ENCODE data around the gene MARVELD3.

MARVELD3 gene

DNA sequence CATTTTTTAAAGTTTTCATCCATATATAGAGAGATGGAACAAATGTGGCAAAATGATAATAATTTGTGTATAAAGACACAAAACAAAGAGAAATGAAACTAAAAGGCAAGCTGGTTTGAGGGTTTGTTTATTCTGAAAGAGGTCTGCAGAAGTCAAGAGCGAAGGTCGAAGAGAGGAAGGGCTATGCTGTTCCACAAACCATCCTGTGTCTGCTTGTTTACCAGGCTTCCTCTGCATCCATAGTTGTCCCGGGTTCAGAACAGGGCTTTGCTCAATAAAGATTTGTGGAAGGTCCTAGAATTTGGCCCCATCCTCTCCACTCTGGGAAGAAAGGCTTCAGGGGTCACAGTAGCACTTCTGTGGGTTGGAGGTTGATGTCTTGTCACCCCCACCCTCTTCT lies 2.4 kb upstream of the MARVELD3 start:
- no peak for DNase-seq

GRCh38 chr16:71625113-71625850 lies 702 bp upstream of the MARVELD3 start:
- no peak for DNase-seq

DNA sequence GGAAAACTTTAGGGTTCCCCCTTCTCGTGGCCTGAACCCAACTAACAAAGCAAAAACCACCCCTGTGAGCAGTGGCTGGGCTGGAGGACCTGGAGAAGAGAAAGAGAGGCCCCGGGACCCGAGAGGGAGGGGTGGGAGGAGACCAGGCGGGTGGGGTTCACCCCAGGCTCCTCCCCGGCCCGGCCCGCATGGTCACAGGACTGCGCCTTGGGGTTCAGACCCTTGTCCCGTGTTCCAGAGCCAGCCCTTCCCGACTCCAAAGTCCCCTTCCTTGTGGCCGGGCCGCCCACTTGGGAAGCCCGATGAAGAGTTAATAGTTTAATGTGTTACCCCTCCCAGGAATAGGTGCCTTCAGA lies 852 bp downstream of the MARVELD3 start:
- DNase-seq, result no peak

DNA sequence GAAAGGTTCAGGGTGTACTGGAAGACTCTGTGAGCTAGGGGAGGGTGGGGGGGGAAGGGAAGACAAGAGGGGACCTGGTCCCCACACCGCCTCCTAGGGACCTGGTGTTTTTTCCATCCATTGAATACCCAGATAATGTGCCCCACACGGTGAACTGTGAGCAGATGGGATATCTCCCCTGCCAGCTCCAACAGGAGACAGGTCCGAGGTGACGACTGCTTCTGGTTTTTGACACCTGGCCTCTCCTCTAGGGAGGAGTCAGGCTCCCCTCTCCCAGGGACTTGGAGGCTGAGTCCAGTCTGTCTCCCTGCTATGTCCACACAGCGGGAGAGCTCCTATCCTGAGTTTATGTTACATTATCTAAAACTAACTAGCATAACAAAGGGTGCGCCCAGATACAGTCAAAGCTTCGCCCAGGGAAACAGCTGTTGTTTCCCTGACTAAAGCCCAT lies 1.8 kb downstream of the MARVELD3 start:
- DNase-seq, result no peak

- no peak for DNase-seq
Measured at GRCh38 chr16:71628810-71629209, 2.8 kb downstream of the MARVELD3 start.

DNA sequence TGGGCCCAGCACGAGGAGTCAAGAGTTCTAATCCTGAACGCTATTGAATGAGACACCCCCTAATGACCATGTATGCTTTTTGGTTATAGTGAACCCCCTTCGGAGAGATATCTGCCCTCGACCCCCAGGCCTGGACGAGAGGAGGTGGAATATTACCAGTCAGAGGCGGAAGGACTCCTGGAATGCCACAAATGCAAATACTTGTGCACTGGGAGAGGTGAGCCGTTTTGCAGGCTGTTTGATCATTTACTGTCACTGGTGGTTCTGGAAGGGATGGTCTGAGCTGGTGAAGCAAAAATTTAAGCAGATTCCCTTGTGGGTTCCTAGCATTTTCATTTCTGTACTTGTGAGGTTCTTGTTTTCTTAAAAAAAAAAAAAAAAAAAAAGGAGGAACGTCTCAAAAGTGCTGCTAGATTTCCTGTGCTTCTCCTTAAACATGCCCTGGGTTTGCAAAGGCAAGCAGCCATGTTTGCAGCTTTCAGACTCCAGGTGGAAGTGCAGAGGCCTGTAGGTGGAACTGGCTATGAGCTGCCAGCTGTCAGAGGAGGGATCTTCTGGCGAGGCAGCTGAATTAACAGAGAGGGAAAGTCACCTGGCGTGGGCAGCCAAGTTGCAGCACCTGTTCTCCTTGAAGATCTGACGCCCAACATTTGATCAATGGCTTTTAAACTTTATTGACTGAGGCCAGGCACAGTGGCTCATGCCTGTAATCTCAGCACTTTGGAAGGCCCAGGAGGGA lies 3.5 kb downstream of the MARVELD3 start:
- DNase-seq, result no peak

DNA sequence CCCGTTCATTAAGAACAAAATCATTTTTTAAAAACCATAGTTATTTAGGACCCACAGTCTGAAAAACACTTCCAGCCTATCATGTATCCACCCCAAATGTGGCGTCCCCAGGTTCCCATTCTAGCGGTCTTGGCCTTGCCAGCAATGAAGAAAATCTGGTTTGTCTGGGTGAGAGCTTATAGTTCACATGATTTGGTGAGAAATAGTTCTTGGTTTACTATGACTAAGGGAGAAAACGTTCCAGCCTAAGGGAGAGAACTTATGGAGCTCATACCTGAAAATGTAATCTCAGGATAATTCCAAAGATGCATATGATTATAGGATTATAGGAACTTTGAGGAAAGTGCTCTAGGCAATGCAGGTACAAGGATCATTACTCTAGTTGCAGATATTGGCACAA lies 4.8 kb downstream of the MARVELD3 start:
- no peak for DNase-seq

GRCh38 chr16:71631776-71632175 lies 5.8 kb downstream of the MARVELD3 start:
- DNase-seq, result no peak

DNA sequence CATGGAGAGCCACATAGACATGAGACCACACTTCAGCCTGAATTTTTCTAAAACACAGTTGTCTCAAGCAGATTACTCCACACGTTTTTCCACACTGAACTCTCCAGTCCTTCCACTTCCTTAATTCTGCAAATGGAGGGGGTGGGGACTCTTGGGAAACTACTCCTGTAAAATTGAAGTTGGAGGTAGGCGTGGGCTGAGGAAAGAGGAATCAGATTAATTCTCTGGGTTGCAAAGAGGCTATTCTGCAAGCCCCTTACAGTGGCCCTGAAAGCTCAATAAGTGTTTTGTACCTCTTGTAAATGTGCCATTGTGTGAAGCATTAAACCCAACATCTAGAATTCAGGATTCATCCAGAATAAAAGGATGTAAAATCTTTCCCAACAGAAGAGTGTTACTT lies 9.6 kb downstream of the MARVELD3 start:
- DNase-seq, result no peak

DNA sequence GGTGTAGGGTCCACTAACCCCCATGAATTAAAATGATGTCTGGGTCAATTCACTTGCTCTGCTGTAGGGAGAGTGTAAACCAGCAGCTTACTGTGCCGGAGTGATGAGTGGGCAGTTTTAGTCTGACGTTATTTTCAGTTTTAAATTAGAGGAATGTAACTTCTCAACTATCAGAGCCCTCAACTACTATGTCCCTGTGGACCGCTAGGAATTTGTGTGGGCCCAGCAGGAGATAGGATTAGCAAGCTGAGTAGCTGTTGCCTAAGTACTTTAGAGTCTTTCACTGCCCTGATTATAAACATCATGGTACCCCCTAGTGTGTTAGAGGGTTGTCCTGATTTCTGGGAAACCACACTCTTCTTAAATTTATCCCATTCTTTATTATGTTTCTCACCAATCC lies 11.4 kb downstream of the MARVELD3 start:
- DNase-seq, result no peak

DNA sequence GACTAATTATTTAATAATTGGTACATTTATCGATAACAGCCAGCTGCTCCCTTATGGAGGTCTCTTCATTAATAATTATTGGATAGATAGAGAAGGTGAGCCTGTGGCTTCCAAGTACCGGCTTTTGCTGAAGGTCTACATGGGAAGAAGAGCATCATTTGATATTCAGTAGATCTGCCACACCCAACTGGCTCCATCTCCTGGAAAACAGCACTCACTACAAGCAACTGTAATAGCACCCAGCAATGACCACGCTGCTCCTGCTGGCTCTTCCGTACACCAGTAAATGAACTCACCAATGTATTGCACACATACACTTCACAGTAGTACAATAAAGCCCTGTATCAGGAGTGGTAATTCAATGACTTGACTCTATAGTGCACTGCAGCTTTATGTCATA lies 19.5 kb downstream of the MARVELD3 start:
- no peak for DNase-seq

DNA sequence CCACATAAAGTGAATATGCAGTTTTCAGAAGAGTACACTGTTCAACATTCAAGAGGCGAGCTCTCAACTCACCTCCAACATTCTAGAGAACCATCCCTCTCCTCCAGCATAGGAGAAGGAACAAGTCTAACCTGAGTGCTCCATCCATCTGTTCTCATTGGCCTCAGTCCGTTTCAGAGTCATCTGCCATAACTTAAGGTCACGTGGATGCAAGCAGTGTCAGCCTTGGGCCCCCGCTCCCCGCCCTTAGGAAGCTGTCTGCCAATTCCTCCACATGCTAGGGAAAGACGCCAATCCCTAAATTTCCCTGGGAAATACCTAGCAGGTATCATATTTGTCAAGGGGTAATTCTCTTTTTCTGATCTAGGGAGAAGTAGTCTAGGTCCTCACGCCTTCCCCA lies 21.4 kb downstream of the MARVELD3 start:
- no peak for DNase-seq

GRCh38 chr16:71648162-71648561 lies 22.2 kb downstream of the MARVELD3 start:
- DNase-seq, result no peak

GRCh38 chr16:71648921-71649320 lies 22.9 kb downstream of the MARVELD3 start:
- DNase-seq, result no peak

DNA sequence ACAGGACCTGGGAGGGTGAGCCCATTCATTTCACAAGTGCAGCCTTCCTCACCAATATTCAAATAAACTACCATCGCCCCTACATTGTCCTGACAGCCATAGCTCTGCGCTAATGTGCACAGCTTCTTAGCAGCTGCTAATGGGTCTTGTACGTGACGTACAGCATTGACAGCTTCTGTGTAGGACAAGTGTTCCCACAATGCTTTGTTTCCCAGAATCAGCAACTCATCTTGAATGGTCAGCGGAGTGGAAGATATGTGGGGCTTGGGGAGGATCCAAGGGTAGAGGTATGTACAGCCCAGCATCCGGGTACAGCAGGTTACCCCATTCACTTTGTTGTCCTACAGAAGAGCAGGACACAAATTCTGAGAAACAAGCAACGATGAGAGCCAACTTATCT lies 23.7 kb downstream of the MARVELD3 start:
- DNase-seq, result no peak

DNA sequence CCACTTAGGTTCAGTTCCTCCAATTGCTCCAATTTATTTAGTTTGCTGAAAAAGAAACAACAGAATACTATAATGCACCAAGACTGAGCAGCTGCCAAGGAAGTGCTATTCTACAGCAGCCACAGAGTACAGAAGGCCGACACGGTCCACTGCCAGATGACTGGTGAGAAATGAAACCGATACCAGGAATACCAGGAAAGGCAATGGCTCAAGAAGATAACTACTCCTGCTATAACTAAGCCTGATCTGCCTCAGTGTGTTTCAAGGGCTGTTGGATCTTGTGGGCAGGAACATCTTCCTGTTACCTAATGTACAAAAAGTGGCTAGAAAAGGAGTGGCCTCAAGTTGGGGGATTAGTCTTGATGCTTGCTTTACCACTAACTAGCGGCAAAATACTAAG lies 32.8 kb downstream of the MARVELD3 start:
- DNase-seq, result no peak

- no peak for DNase-seq
Measured at GRCh38 chr16:71659471-71659870, 33.5 kb downstream of the MARVELD3 start.

- DNase-seq, result no peak
Measured at GRCh38 chr16:71666264-71666663, 40.3 kb downstream of the MARVELD3 start.

- DNase-seq, result no peak
Measured at GRCh38 chr16:71666928-71667707, 41.1 kb downstream of the MARVELD3 start.

DNA sequence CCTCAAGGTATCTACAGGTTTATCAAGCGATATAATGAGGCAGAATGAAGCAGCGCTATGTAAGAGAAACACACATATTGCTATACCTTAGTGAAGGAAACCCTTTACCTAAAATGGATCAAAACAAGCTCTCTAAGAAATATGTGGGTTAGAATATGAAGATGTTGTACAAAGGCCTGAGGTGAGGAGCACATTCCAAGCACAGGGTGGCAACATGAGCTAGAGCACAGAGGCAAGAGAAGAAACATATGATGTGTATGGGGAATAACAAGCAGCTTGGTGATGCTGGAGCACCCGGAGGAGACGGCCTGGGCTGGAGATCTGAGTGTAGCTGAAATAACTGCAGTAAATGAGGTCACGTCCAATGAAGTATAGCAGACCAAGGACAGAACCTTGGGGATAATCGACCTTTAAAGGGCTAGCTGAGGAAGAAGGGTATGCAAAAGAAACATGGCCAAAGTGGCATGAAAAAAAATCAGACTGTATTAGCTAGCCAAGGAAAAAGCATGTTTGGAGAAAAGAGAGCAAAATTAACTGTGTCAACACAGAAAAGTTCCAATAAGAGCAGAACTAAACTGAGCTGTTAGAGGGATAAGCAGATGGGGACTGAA lies 44.0 kb downstream of the MARVELD3 start:
- no peak for DNase-seq

GRCh38 chr16:71670537-71670936 lies 44.6 kb downstream of the MARVELD3 start:
- DNase-seq, result no peak

- no peak for DNase-seq
Measured at GRCh38 chr16:71671165-71671564, 45.2 kb downstream of the MARVELD3 start.

- no peak for DNase-seq
Measured at GRCh38 chr16:71672125-71672524, 46.1 kb downstream of the MARVELD3 start.
